Ramos (cell line): ENCODE measurements around the gene AMIGO2.
"Not testable (repeated sequence)": the region's sequence is repeated elsewhere in the genome, so short reads cannot be mapped to it uniquely, and the experiment has no call there.

Experiments used
- in situ Hi-C: fragments of 300-500 bp; cut with MboI; formaldehyde crosslinking; loops from one replicate; pipeline ENCODE4 v1.14.3; 2022; ENCODE audit warnings: low sequenced_read_pairs; ENCODE audit not compliant: unreplicated experiment

The AMIGO2 gene

DNA sequence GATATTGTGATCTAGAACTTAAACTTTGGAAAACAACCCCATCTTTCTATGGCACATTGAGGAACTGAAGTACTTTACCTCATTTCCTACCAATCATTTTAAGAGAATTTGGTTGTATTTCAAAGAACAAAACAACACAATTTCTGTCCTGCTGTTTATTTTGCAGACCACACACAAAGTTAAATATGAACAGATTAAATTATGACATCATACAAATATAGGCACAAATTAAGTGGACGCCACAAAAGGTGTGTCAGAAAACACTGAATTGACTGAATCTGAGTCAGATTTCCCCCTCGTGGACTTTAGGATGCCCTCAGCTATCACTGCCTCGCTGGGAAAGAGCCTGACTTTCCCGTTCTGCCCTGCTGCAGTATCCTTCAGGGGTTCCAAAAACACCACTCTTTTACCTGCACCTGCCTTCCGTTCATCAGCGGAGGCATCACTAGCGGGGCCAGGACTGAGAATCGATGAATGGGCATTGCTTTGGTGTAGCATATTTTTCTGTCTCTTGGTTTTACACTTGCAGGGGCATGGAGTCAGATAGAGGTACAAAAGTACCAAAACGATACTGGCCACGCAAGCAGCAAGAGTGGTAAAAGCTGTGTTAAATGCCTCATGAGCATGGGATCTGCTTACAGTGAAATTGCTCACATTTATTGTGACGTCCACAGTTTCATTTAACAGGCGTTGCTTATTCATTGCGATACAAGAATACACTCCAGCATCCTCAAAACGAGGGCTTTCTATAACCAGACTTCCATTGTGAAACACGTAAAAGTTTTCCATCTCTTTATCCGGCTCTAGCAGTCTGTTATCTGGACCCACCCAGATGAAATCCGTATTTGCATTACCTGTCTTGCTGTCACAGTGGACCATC, 2.3 kb downstream of the AMIGO2 start:
- in situ Hi-C loops, result no loop called here

DNA sequence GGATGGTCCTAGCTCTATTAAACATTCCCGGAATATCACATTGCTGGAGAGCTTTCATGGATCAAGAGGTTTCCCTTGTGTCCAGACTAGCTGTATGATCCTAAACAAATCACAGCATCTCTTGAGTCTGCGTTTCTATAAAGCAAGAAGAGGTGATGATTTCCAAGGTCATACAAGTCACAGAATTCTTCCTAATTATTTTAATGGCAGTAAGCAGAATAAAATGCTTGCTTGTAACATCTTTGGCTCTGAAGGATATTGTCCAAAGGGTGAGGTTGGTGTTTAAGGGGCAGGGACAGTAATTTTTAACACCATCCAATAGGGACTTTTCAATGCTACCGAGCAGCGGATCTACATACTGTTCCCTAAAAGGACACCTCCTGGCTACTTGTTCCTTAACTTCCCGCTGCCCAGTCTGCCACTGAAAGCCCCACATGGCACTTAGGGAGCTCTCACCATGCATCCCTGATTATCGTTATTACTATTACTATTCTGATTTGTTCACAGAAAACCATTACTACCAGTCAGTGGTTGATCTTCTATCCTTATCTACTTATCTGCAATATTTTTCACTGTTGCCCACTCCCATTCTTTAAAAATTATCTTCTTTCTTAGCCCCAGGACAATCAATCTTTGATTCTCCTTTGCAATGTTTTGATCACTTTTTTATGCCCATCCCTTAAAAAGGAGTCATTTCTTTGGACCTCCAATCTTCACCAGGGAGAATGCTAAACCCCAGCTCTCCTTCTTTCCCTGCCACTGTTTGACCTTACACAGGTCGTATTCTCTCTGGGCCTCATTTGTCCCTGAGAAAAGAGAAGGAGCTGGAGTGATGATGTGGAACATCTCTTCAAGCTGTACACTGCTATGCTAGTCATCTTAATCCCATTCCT, 4.3 kb downstream of the AMIGO2 start:
- in situ Hi-C loops, result no loop called here

DNA sequence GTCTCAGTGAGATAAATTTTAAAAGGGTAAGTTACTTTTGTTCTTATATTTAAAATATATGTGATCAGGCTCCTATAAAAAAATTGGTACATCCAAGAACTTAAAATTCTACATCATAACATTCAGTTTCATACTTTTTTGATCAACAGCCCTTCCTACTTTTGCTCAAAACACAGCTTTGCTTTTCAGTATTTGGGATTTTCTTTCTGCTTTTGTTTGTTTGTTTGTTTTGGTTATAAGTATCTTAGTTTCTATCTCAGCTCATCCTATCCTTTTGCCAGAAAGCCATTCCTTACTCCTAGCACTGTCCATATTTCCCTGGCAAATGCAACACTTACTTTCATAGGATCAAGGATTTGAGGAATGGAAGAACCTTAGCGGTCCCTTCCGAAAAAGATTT, 5.0 kb downstream of the AMIGO2 start:
- in situ Hi-C loops, result no loop called here

DNA sequence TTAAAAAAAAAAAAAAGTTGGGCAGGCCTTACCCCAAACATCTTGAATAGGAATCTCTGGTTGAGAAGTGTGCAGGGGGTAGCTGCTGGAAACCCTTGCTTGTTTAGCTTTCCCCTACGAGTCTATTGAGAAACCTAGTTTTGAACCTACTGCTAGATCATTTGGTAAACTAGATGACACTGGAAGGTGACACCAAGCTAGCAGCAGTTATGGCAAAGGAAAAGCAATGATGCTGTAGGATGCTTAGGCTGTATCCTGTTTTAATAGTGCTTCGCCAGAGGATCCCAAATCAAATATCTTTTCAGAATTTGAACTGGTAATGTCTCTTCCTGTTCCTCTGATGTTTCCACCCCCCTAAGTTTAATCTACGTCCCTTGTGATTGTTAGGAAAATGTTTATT, 5.8 kb downstream of the AMIGO2 start:
- in situ Hi-C loops, result no loop called here

DNA sequence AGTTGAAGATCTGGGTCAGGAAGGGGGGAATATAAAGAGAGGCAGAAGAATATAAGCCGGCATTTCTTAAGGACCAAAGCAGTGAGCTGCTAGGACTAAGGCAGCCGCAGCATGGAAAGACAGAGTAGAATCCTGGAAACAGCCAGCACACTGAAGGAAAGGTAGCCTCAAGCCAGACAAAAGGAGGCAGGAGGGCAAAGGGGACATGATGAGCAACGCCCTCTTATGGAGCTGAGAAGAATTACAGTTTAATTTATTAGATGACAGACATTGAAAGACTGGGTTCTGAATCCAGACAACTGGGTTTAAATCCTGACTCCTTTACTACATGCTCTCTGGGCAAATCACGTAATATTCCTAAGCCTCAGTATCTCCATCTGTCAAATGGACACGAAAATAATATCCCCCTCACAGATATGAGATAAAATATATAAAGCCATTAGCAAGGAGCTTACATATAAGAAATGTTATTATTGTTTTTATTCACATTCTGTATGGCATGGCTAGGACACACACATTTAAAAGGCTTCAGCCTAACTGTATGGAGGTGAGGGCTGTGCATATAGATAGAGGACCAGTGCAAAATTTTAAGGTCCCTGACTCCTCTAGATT, 8.4 kb downstream of the AMIGO2 start:
- in situ Hi-C loops, result no loop called here

DNA sequence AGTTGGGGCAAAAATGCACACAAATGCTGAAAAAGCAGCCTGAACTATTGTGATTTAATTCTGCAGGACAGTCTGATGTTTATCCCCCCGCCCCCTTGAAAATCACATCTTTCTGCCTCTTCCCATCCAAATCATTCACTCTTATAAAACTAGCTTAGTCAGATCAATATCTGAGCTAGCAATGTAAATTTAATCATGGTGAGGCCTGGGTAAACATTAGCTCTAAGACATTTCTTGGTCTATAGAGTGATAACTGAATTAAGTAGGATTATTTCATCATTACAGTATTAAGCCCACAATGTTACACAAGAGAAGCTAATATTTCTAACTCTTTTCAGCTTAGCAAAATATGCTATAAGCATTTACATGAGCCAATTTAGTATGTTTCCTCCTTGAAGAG, 9.4 kb downstream of the AMIGO2 start:
- in situ Hi-C loops, result no loop called here

DNA sequence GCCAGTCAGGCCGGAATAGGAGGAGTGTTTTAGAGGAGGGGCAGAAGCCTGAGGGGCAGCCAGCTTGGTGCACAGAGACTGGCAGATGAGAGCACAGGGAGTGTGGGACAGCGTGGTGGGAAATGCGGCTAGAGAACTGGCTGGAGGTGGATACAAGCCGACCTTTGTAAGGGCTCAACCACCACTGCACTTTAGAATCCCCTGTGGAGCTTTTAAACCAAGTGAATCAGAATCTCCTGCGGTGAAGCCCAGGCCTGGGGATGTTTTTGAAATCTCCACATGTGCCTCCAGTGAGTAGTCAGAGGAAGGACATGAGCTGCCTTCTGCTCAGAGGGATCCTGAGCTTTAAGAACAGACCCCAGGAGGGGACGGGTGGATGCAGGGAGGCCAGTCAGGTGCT, 11.2 kb downstream of the AMIGO2 start:
- in situ Hi-C loops, result no loop called here

DNA sequence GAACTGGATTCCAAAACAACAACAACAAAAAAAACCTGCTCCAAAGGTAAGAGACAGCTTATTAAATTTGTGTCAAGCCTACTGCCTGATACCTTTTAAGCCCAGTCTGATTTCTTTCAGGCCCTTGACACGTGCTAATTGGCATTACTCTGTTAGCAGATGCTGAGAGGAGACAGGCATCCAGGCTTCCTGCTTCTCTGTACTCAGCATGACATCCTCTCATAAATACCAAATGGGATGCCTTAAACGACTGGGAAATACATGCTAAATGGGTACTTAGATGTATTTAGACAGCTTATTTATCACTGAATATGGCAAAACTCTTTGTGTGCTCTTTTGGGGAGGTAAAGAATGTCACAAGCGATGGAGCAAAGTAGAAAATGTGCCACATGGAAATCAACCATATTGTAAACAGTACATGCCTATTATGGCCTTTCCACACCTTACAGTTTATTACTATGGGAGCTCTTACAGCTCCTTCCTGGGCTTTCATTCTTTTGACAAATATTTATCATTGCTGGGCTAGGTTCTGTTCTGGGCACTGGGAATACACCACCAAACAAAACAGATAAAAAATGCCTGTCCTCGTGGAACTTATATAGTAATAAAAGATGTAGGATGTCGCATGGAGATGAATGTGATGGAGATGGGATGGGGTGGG, 11.9 kb downstream of the AMIGO2 start:
- in situ Hi-C loops, result no loop called here

DNA sequence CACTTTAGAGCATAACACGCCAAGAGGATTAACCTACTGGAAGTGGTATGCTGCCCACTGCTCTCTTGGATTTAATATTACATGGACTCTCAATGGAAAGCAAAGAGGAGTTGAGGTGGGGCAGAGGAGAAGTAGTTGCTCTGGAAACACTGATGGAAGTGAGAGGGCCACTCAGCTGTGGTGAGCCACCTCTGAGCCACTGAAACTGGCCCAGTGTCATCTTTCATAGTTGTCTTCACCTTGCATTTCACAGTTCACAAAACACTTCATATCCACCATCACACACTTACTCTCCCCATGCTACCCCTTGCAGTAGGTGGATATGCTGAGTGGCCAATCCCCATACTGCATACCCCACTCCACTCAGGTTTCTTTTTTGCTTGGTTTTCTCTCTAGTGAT, 12.6 kb downstream of the AMIGO2 start:
- in situ Hi-C loops, result no loop called here

DNA sequence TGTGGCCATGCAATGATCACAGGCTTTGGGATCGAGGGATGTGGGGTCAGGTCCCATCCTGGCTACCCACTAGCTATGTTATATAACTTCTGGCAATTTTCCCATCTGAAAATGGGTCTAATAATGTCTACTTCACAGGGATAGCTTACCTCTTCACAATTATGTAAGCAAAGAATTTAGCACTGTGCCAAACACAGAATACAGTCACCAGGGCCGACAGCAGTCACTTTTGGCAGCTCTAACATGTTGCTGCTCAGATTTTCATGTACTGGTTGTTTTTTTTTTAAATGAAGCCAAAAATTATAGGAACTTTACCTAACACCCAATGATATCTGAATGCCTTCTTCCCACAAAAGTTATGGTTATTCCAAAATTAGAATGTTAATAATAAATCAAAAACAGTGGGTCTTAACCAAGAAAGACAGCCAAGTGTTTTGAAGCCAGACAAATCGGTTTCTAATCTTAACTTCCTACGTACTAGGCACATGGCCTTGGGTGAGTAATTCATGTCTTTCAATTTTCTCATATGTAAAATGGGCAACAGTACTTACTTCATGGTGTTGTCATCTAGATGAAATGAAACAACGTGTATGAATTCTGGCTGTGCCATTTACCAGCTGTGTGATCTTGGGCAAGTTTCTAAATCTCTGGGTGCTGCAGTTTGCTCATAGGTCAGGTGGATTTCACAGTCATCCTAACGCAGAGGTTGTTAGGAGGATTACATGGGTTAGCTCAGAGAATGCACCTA, 13.3 kb downstream of the AMIGO2 start:
- in situ Hi-C loops, result no loop called here

DNA sequence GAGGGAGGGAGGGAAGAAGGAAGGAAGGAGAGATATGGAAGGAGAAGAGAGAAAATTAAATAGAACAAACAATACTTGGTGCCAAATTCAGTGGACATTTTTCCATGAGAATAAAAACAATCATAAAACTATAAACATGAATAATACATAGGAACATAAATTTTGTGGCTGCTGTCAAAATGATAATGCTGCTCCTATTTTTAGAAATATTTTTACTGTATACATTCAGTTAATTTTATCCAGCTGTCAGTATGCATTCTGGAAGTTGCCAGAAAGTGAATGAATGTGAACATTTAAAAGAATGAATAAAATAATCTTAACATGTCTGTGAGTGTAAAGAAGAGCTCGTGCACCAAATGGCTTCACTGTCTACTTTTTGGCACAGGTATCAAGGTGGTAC, 14.2 kb downstream of the AMIGO2 start:
- in situ Hi-C loops, result no loop called here

DNA sequence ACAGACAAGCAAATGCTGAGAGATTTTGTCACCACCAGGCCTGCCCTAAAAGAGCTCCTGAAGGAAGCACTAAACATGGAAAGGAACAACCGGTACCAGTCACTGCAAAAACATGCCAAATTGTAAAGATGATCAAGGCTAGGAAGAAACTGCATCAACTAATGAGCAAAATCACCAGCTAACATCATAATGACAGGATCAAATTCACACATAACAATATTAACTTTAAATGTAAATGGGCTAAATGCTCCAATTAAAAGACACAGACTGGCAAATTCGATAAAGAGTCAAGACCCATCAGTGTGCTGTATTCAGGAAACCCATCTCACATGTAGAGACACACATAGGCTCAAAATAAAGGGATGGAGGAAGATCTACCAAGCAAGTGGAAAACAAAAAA, 21.1 kb downstream of the AMIGO2 start:
- in situ Hi-C loops, result not testable (repeated sequence)

DNA sequence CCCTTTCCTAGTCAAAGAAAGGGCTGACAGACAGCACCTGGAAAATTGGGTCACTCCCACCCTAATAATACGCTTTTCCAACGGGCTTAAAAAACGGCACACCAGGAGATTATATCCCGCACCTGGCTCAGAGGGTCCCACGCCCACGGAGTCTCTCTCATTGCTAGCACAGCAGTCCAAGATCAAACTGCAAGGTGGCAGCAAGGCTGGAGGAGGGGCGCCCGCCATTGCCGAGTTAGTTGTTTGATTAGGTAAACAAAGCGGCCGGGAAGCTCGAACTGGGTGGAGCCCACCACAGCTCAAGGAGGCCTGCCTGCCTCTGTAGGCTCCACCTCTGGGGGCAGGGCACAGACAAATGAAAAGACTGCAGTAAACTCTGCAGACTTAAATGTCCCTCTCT, 22.8 kb downstream of the AMIGO2 start:
- in situ Hi-C loops, result not testable (repeated sequence)

DNA sequence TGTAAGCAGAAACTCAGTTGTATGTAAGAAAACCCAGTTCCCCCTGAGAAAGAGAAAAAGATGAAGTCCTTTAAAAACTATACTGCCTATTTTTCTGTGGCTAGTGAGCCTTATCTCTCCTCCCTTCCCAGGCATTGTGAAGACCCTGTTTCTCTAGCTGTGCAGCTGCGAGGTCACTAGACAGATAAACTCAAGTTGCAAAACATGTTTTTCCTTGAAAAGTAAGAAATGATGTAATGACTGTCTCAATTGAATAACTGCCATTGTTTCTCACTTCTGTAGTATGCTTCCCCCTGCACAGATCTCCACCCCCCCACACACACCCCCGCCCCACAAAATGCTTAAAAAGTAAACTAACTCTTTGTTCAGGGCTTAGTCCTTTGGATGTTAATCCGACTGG, 23.9 kb downstream of the AMIGO2 start:
- in situ Hi-C loops, result not testable (repeated sequence)

DNA sequence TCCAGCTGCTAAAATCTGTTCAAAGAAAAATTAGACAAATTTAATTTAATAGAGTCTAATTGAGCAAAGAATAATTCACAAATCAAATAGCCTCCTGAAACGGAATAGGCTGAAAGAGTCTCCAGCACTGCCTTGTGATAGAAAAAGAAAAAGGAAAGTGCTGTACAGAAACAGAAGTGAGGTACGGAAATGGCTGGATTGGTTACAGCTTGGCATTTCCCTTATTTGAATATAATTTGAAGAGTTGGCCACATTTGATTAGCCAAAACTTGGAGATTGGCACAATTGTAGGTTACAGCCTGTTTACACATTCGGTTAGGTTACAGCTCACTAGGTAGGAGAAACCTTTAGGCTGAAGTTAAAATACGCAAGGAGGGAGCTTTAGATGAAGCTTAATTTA, 25.1 kb downstream of the AMIGO2 start:
- in situ Hi-C loops, result no loop called here

DNA sequence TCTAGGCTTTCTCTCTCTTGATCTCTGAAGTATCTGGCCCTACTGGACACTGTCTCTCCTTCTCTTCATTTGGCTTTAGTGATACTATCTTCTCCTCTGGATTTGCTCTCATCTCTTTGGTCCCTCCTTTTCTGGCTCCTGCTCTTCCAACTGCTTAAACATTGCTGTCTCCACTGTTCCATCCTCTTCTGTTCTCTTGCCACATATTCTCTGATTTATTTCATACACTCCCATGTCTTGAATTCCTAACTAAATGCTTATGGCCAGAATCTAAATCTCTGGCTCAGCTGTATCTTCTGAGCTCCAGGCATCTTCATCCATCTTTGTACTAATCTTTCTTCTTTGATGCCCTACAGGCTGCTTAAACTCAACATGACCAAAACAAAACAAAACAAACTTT, 25.8 kb downstream of the AMIGO2 start:
- in situ Hi-C loops, result no loop called here

DNA sequence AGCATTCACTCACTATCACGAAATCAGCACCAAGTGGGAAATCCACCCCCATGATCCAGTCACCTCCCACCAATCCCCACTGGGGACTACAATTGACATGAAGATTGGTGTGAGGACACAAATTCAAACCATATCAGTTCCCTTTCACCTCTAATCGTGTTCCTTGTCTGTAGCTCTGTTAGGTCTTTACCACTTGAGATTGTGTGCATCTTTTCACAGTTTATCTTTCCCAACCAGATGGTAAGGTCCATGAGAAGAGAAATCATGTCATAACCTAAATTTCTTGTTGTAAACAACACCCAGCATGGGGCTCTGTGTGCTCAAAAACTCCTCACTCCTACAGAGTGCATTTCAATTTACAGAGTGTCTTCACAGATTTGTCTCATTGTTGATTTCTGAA, 27.5 kb downstream of the AMIGO2 start:
- in situ Hi-C loops, result no loop called here

DNA sequence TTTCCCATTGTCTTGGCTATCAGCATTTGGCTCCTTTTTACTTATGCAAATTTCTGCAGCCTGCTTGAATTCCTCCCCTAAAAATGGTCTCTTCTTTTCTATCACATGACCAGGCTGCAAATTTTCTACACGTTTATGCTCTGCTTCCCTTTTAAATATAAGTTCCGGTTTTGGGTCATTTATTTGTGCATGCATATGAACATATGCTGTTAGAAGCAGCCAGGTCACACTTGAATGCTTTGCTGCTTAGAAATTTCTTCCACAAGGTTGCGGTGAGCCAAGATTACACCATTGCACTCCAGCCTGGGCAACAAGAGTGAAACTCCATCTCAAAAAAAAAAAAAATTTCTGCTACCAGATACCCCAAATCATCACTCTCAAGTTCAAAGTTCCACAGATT, 28.5 kb downstream of the AMIGO2 start:
- in situ Hi-C loops, result not testable (repeated sequence)

DNA sequence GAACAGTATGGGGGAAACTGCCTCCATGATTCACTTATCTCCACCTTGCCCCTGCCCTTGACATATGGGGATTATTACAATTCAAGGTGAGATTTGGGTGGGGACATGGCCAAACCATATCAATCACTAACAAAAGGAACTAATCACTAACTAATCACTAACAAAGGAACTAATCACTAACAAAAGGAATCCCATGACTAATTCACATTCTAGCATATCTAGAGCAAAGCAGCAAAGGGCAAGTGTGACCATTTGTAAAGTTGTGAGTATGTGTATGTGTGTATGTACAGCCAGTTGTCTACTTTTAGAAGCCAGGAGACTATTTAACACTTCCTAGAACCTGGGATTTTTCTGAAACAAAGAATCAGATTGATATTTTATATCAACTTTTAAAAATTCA, 31.2 kb downstream of the AMIGO2 start:
- in situ Hi-C loops, result no loop called here

DNA sequence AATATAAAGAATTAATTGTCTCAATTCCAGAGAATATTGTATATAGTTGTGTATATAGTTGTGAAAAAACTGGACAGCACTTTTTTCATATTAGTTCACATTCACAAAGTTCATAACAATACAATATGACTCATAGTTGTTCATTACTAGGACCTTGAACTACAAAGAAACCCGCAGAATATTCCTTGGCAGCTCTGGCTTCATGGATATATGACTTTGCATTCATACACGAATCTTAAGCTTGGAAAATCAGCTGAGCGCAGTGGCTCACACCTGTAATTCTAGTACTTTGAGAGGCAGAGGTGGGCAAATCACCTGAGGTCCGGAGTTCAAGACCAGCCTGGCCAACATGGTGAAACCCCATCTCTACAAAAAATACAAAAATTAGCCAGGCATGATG, 38.4 kb downstream of the AMIGO2 start:
- in situ Hi-C loops, result no loop called here
